Neuronal stem cell (in vitro differentiated cells): ENCODE results near the gene RBM42.
A peak's percentile ranks its signal among the peaks of the same experiment; 100 is the strongest.

Experiments used
- DNase-seq: peaks from one replicate; pipeline ENCODE4 v3.0.0-alpha.2; 2013; ENCODE audit warnings: low spot score
- H2AFZ ChIP-seq: one replicate; pipeline ENCODE4 v1.6.1; 2013; ENCODE audit warnings: mild to moderate bottlenecking, low read length, inconsistent platforms
- H2AK5ac ChIP-seq: 2 replicates; pipeline ENCODE4 v1.6.1; 2013; ENCODE audit warnings: low read depth, mild to moderate bottlenecking, inconsistent platforms, low read length, moderate library complexity, mixed read lengths
- H2BK120ac ChIP-seq: 2 replicates; pipeline ENCODE4 v1.6.1; 2013; ENCODE audit warnings: low read depth, mild to moderate bottlenecking, inconsistent platforms, low read length, moderate library complexity, mixed read lengths
- H2BK12ac ChIP-seq: one replicate; pipeline ENCODE4 v1.6.1; 2013; ENCODE audit warnings: low read length, inconsistent platforms
- H2BK15ac ChIP-seq: 2 replicates; pipeline ENCODE4 v1.6.1; 2013; ENCODE audit warnings: mild to moderate bottlenecking, low read length, inconsistent platforms, mixed read lengths
- H2BK5ac ChIP-seq: one replicate; pipeline ENCODE4 v1.6.1; 2013; ENCODE audit warnings: inconsistent platforms, mild to moderate bottlenecking, low read length, moderate library complexity
- H3K14ac ChIP-seq: one replicate; pipeline ENCODE4 v1.6.1; 2013; ENCODE audit warnings: low read length, inconsistent platforms
- H3K18ac ChIP-seq: 2 replicates; pipeline ENCODE4 v1.6.1; 2013; ENCODE audit warnings: low read length, inconsistent platforms
- H3K23ac ChIP-seq: 2 replicates; pipeline ENCODE4 v1.6.1; 2013; ENCODE audit warnings: low read depth, mild to moderate bottlenecking, mixed read lengths, low read length, inconsistent platforms; ENCODE audit not compliant: poor library complexity
- H3K27ac ChIP-seq: replicated peaks from 3 replicates; pipeline ENCODE4 v1.5.1; 2013; ENCODE audit warnings: low read length, inconsistent platforms
- H3K27me3 ChIP-seq, 3 experiments: 2 replicates each; pipeline ENCODE4 v1.6.1; 2013; ENCODE audit warnings: low read length in 3 of 3, mild to moderate bottlenecking in 2 of 3, inconsistent platforms in 1 of 3, low read depth in 1 of 3, mixed read lengths in 1 of 3, moderate library complexity in 1 of 3; ENCODE audit not compliant: control insufficient read depth in 3 of 3, insufficient read depth in 3 of 3
- H3K36me3 ChIP-seq, 2 donors: replicated peaks in 1 of 2; 2 replicates each; pipeline ENCODE4 v1.6.1; 2013; ENCODE audit warnings: low read length in 2 of 2; ENCODE audit not compliant: control insufficient read depth in 2 of 2, insufficient read depth in 2 of 2
- H3K4ac ChIP-seq: 2 replicates; pipeline ENCODE4 v1.6.1; 2013; ENCODE audit warnings: inconsistent platforms, mild to moderate bottlenecking, low read length, moderate library complexity
- H3K4me1 ChIP-seq, 2 donors: 1 replicate in 1 of 2; 2 replicates in 1 of 2; pipeline ENCODE4 v1.6.1; 2013; ENCODE audit warnings: low read length in 2 of 2, low read depth in 1 of 2; ENCODE audit not compliant: control insufficient read depth in 2 of 2, insufficient read depth in 1 of 2
- H3K4me2 ChIP-seq: one replicate; pipeline ENCODE4 v1.6.1; 2013; ENCODE audit warnings: mild to moderate bottlenecking, low read length, inconsistent platforms; ENCODE audit not compliant: insufficient read depth, poor library complexity, severe bottlenecking
- H3K4me3 ChIP-seq, 2 donors: 2 replicates each; pipeline ENCODE4 v1.5.1; 2013; ENCODE audit warnings: low read length in 2 of 2, mild to moderate bottlenecking in 2 of 2, inconsistent platforms in 1 of 2, moderate library complexity in 1 of 2
- H3K79me1 ChIP-seq: one replicate; pipeline ENCODE4 v1.6.1; 2013; ENCODE audit warnings: low read depth, mild to moderate bottlenecking, inconsistent platforms, low read length, moderate library complexity
- H3K9ac ChIP-seq: one replicate; pipeline ENCODE4 v1.6.1; 2013; ENCODE audit warnings: mild to moderate bottlenecking, low read depth, low read length, inconsistent platforms; ENCODE audit not compliant: poor library complexity
- H3K9me3 ChIP-seq, 2 donors: replicated peaks in 1 of 2; 2 replicates each; pipeline versions ENCODE3 to v1.6.1; 2013; ENCODE audit warnings: low read length in 2 of 2, mild to moderate bottlenecking in 2 of 2, inconsistent platforms in 1 of 2, low read depth in 1 of 2, mixed read lengths in 1 of 2, moderate library complexity in 1 of 2; ENCODE audit not compliant: control insufficient read depth in 2 of 2, insufficient read depth in 1 of 2
- H4K8ac ChIP-seq: one replicate; pipeline ENCODE4 v1.6.1; 2013; ENCODE audit warnings: low read depth, mild to moderate bottlenecking, inconsistent platforms, low read length, moderate library complexity
- H4K91ac ChIP-seq: one replicate; pipeline ENCODE4 v1.6.1; 2013; ENCODE audit warnings: low read length, low read depth, mild to moderate bottlenecking, inconsistent platforms; ENCODE audit not compliant: poor library complexity
- WGBS, 2 donors: extraction: QIAGEN DNeasy Blood & Tissue Kit; methylation state at CpG; one replicate each; pipeline ENCODE4 v1.1.7; 2013; ENCODE audit warnings: missing lambda C conversion rate in 2 of 2, mixed read lengths in 1 of 2; ENCODE audit not compliant: insufficient read length in 2 of 2, insufficient replicate concordance in 1 of 2; ENCODE audit errors: extremely low coverage in 2 of 2; 5-methylcytosine and 5-hydroxymethylcytosine counted together

The RBM42 gene

GRCh38 chr19:35661995-35662340 is 33.1 kb downstream of the RBM42 start:
- WGBS, 2 donors = no CpG with 5 or more reads among the region's 6 CpGs
- Histone ChIP-seq H2AK5ac (no peak overlapping the region), H3K23ac (no peak overlapping the region), H3K36me3 (peaks cover 15 to 67% of the 10 kb centered on the region in 2 donors), H3K14ac (no peak overlapping the region), H3K18ac (no peak overlapping the region), H3K27me3 (no peaks in the 10 kb centered on the region), H3K9ac (no peak overlapping the region), H3K27ac (no peak overlapping the region), H3K9me3 (no peaks in the 10 kb centered on the region), H3K4me1 (no peaks in the 10 kb centered on the region), H2BK15ac (no peak overlapping the region), H3K4ac (no peak overlapping the region), H3K79me1 (no peaks in the 10 kb centered on the region), H2BK120ac (no peak overlapping the region), H2BK5ac (no peak overlapping the region), H2BK12ac (no peak overlapping the region), H2AFZ (no peak overlapping the region), H3K4me2 (no peak overlapping the region), H4K91ac (no peak overlapping the region), H3K4me3 (no peak overlapping the region), H4K8ac (no peak overlapping the region)
- DNase-seq = no peak

GRCh38 chr19:35663981-35664380 is 35.1 kb downstream of the RBM42 start:
- Histone ChIP-seq H3K27me3 (no peaks in the 10 kb centered on the region), H3K4me1 (no peaks in the 10 kb centered on the region), H3K9ac (no peak overlapping the region), H3K4me3 (no peak overlapping the region), H3K79me1 (no peaks in the 10 kb centered on the region), H3K18ac (no peak overlapping the region), H2BK120ac (no peak overlapping the region), H3K36me3 (peaks cover 3 to 46% of the 10 kb centered on the region in 2 donors), H4K91ac (no peak overlapping the region), H2AK5ac (no peak overlapping the region), H3K14ac (no peak overlapping the region), H3K4ac (no peak overlapping the region), H3K23ac (no peak overlapping the region), H2BK5ac (no peak overlapping the region), H3K4me2 (no peak overlapping the region), H4K8ac (no peak overlapping the region), H3K9me3 (no peaks in the 10 kb centered on the region), H3K27ac (no peak overlapping the region), H2BK12ac (no peak overlapping the region), H2AFZ (no peak overlapping the region), H2BK15ac (no peak overlapping the region)
- WGBS, 2 donors = no CpG with 5 or more reads among the region's 3 CpGs
- no peak for DNase-seq

- peaks cover 0 to 35% of the 10 kb centered on the region in 2 donors for H3K36me3 ChIP-seq
- H3K9ac ChIP-seq = no peak overlapping the region
- no peak overlapping the region for H3K27ac ChIP-seq
- H3K9me3 ChIP-seq = no peaks in the 10 kb centered on the region
- H2BK12ac ChIP-seq = peak overlapping the region; percentile 41
- H3K18ac ChIP-seq = no peak overlapping the region
- H2AK5ac ChIP-seq = no peak overlapping the region
- no peak overlapping the region for H3K4ac ChIP-seq
- no CpG with 5 or more reads among the region's 24 CpGs for whole genome bisulfite sequencing, 2 donors
- no peak overlapping the region for H4K91ac ChIP-seq
- H3K4me3 ChIP-seq = no peak overlapping the region
- H2BK120ac ChIP-seq = no peak overlapping the region
- no peaks in the 10 kb centered on the region for H3K27me3 ChIP-seq
- H3K14ac ChIP-seq = peak overlapping the region; percentile 4
- no peak for DNase-seq
- no peaks in the 10 kb centered on the region for H3K79me1 ChIP-seq
- H4K8ac ChIP-seq = peak overlapping the region; percentile 4
- H2BK15ac ChIP-seq = no peak overlapping the region
- H2AFZ ChIP-seq = no peak overlapping the region
- H3K4me2 ChIP-seq = no peak overlapping the region
- H2BK5ac ChIP-seq = peak overlapping the region; percentile 0
- H3K23ac ChIP-seq = no peak overlapping the region
- no peaks in the 10 kb centered on the region for H3K4me1 ChIP-seq
Measured at GRCh38 chr19:35665157-35665556, 36.3 kb downstream of the RBM42 start.

- Histone ChIP-seq H3K4me2 (no peak overlapping the region), H3K23ac (no peak overlapping the region), H2BK5ac (no peak overlapping the region), H3K27ac (no peak overlapping the region), H2BK15ac (no peak overlapping the region), H3K14ac (no peak overlapping the region), H3K27me3 (no peaks in the 10 kb centered on the region), H4K8ac (peak overlapping the region; percentile 4), H3K4me1 (no peaks in the 10 kb centered on the region), H2BK12ac (no peak overlapping the region), H3K4me3 (no peak overlapping the region), H3K9ac (no peak overlapping the region), H3K79me1 (no peaks in the 10 kb centered on the region), H2BK120ac (no peak overlapping the region), H4K91ac (no peak overlapping the region), H2AFZ (no peak overlapping the region), H3K36me3 (peaks cover 0 to 32% of the 10 kb centered on the region in 2 donors), H3K9me3 (no peaks in the 10 kb centered on the region), H3K18ac (peak overlapping the region; percentile 52), H3K4ac (no peak overlapping the region), H2AK5ac (peak overlapping the region; percentile 52)
- no peak for DNase-seq
- WGBS, 2 donors = no CpG with 5 or more reads among the region's 7 CpGs
Measured at GRCh38 chr19:35665604-35666003, 36.8 kb downstream of the RBM42 start.
